ENCODE results near the gene RBMS3.
"Not testable (repeated sequence)": the region's sequence is repeated elsewhere in the genome, so short reads cannot be mapped to it uniquely, and the experiment has no call there.

Gene RBMS3

DNA sequence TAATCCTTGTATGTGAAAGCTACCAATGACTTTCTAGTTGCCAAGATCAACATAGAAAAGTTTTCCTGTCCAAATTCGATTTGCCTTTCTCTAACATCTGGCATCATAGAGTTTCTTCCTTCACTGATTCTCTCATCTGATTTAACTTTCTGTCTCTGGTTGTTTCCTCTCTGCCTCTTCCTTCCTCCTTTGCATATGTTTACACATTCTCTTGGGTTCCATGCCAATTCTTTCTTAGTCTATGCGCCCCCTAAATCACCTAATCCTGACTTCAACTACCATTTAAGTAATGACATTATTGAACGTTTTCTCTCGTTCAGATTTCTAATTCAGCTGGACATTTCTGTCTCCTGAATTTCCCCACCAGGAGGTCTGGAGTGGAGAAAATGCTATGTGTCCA, 763.6 kb downstream of the RBMS3 start:
- no peak for DNase-seq (ENCODE audit: extremely low read depth in 1 of 2, low read depth in 1 of 2)

DNA sequence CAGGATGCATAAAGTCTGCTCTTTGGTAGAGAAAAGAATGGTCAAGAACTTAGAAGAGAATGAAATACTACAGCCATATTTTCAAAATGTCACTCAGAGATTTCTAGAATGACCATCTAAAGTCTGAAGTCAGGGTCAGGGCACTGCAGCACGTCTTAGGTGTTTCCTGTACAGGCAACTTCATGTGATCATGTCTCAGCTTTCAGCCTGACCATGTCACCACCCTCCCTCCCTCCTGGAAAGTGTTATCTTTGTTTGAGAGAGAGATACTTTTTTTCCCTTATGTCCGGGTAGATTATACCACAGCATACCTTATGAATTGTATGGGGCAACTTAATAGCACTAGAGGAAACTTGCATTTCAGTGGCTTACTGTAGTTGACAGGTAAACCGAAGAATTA, 767.6 kb downstream of the RBMS3 start:
- DNase-seq (ENCODE audit: extremely low read depth in 1 of 2, low read depth in 1 of 2): no peak

DNA sequence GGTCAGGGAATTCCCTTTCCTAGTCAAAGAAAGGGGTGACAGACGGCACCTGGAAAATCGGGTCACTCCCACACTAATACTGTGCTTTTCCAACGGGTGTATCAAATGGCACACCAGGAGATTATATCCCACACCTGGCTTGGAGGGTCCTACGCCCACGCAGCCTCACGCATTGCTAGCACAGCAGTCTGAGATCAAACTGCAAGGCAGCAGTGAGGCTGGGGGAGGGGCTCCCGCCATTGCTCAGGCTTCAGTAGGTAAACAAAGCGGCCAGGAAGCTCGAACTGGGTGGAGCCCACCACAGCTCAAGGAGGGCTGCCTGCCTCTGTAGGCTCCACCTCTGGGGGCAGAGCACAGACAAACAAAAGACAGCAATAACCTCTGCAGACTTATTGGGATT, 769.2 kb downstream of the RBMS3 start:
- not testable (repeated sequence) for DNase-seq (ENCODE audit: extremely low read depth in 1 of 2, low read depth in 1 of 2)

DNA sequence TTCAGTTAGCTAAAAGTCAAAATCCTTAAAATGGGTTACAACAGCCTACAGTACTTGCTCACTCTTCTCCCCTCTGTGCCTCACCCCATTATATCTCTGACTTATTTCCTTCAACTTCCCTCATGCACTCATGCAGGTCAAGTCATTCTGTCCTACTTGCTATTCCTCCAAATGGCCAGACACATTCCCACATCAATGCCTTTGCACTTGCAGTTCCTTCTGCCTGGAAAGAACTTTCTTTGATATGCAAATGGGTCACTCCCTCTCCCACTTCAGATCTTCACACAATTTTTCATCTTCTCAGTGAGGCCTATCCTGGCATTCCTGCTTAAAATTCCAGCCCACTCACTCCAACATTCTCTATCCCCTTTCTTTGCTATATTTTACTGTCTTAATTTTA, 778.4 kb downstream of the RBMS3 start:
- no peak for DNase-seq (ENCODE audit: extremely low read depth in 1 of 2, low read depth in 1 of 2)

All from activated CD8-positive, alpha-beta memory T cell treated with anti-CD3 and anti-CD28 coated beads for 1 hour (primary cell).